Thyroid gland (tissue), 4 donors: ENCODE measurements around the gene LDB3. TPM values are rescaled to one million over a fixed set of nuclear protein-coding genes. Genes with fewer than 3 reads are reported as not detected.

Source experiments
- DNase-seq, 2 donors: peaks; one replicate each; pipeline ENCODE4 v3.0.0-alpha.2; 2019
- H3K27ac ChIP-seq, 3 donors: fragments of 200-600 bp; sonication (generic); 1 replicate in 2 of 3; 2 replicates in 1 of 3; pipeline ENCODE4 v1.5.1; 2016 to 2019; ENCODE audit warnings: mild to moderate bottlenecking in 1 of 3, moderate library complexity in 1 of 3
- H3K27me3 ChIP-seq: fragments of 200-600 bp; sonication (generic); one replicate; pipeline ENCODE4 v1.5.1; 2019
- H3K36me3 ChIP-seq, 2 donors: fragments of 200-600 bp; sonication (generic); one replicate each; pipeline ENCODE4 v1.5.1; 2016 to 2019
- H3K4me1 ChIP-seq, 2 donors: fragments of 200-600 bp; sonication (generic); one replicate each; pipeline ENCODE4 v1.5.1; 2017 to 2019
- H3K4me3 ChIP-seq, 3 donors: fragments of 200-600 bp; sonication (generic); replicated peaks in 1 of 3; 1 replicate in 2 of 3; 2 replicates in 1 of 3; pipeline ENCODE4 v1.5.1; 2016; ENCODE audit warnings: mild to moderate bottlenecking in 1 of 3
- H3K9me3 ChIP-seq: fragments of 200-600 bp; sonication (generic); one replicate; pipeline ENCODE4 v1.5.1; 2017
- POLR2A ChIP-seq, 2 donors: fragments of 450-650 bp; IDR thresholded peaks; one replicate each; pipeline ENCODE4 v1.6.1; 2017; ENCODE audit warnings: antibody characterized with exemption in 2 of 2, mild to moderate bottlenecking in 2 of 2, moderate library complexity in 1 of 2
- WGBS, 2 donors: methylation state at CpG; one replicate each; pipeline ENCODE4 v1.1.5; 2017; 5-methylcytosine and 5-hydroxymethylcytosine counted together
- intact Hi-C: fragments of 100-400 bp; cut with DNase I; formaldehyde crosslinking; loops from one replicate; pipeline ENCODE4 v1.15.1; 2023
- total RNA-seq, 4 donors: library from RNA; depleted of rRNA; stranded (reverse); fragments of >200 nt; gene quantifications; one replicate each; pipeline ENCODE4 v1.2.3, GENCODE V29; 2016
- TF ChIP-seq, protein P1 (sequence below), 6 experiments: fragments of 200-600 bp in 3 of 6; fragments of 450-650 bp in 3 of 6; sonication (generic) in 3 of 6; IDR thresholded peaks; one replicate each; pipeline ENCODE4 v1.5.1; 2016 to 2019; ENCODE audit warnings: antibody characterized with exemption in 6 of 6, mild to moderate bottlenecking in 2 of 6, inconsistent platforms in 1 of 6, moderate library complexity in 1 of 6

Gene LDB3
- total RNA-seq, 4 donors from 2014 or later: 1.5 to 5.5 (median 1.9) TPM

DNA sequence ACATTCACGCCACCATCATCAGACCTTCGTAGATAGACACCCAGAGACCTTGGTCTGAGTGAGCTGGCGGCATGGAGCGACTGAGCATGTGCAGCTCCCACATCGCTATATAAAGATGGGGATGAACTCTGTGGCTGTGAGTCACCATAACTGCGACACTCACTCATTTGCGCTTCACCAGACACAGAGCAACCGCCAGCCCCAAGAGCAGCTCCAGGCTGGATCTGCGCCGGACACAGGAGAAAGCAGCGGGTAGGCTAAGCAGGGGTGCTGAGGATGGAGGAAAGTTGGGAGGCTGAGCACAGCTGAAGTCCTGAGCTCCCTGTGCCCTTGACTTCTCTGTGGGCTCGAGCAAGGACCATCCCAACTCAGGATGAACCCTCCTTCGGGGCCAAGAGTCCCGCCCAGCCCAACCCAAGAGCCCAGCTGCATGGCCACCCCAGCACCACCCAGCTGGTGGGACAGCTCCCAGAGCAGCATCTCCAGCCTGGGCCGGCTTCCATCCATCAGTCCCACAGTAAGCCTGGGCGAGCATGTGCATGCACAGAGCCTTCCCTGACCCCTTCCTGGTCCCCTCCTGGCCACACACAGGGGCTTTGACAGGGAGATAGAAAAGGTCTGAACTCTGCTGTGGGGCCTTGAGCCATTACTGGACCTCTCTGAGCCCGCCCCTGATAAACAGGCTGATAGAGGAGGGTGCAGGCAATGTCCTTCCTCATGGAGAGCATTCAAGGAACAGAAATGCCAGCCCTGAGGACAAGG lies 13.7 kb upstream of the LDB3 start, which contains the start of gene OPN4:
Gene OPN4 (plus strand): TSS at position 137 of the 762 bp plus-strand sequence. CDS start 237 bp downstream, at position 374.
- TF ChIP-seq, protein P1, sequence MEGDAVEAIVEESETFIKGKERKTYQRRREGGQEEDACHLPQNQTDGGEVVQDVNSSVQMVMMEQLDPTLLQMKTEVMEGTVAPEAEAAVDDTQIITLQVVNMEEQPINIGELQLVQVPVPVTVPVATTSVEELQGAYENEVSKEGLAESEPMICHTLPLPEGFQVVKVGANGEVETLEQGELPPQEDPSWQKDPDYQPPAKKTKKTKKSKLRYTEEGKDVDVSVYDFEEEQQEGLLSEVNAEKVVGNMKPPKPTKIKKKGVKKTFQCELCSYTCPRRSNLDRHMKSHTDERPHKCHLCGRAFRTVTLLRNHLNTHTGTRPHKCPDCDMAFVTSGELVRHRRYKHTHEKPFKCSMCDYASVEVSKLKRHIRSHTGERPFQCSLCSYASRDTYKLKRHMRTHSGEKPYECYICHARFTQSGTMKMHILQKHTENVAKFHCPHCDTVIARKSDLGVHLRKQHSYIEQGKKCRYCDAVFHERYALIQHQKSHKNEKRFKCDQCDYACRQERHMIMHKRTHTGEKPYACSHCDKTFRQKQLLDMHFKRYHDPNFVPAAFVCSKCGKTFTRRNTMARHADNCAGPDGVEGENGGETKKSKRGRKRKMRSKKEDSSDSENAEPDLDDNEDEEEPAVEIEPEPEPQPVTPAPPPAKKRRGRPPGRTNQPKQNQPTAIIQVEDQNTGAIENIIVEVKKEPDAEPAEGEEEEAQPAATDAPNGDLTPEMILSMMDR (IDR thresholded peaks at IDR 0.05): no peak
- no peak for TF ChIP-seq POLR2A (IDR thresholded peaks at IDR 0.05)
- no peaks in the 10 kb centered on the region for H3K36me3 ChIP-seq
- H3K27me3 ChIP-seq: no peaks in the 10 kb centered on the region
- H3K4me3 ChIP-seq: no peak within 1 kb of the TSS
- H3K27ac ChIP-seq: no peak within 1 kb of the TSS
- 87% methylated on average over 14 to 15 of the region's 17 CpGs for WGBS, 2 donors
- no peaks in the 10 kb centered on the region for H3K4me1 ChIP-seq
- no peaks in the 10 kb centered on the region for H3K9me3 ChIP-seq
- intact Hi-C loops: no loop called here
- no peak for DNase-seq

DNA sequence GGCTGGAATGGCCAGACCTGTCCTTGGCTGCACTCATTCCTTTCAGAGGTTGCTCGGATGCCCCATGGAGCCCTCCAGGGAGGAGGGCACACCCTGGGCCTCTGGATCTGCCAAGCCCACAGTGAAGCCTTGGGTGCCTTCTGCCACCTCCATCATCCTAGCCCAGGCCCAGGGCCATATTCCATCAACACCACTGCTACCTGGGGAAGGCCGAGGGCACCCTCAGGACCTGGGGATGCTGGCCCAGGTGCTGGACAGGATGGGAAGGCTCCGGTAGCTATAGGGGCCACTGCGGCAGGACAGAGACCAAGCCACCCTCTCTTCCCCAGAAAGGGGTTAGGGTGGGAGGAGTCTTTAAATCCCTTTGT lies 13.2 kb upstream of the LDB3 start:
- Histone ChIP-seq H3K27me3 (no peaks in the 10 kb centered on the region), H3K9me3 (no peaks in the 10 kb centered on the region), H3K4me3 (no peak overlapping the region), H3K4me1 (no peaks in the 10 kb centered on the region), H3K27ac (no peak overlapping the region), H3K36me3 (no peaks in the 10 kb centered on the region)
- 84 to 90% methylated on average over 4 of the region's 4 CpGs for WGBS, 2 donors
- no peak for DNase-seq
- intact Hi-C loops: no loop called here
- TF ChIP-seq, protein P1 (IDR thresholded peaks at IDR 0.05): no peak
- no peak for TF ChIP-seq POLR2A (IDR thresholded peaks at IDR 0.05)

DNA sequence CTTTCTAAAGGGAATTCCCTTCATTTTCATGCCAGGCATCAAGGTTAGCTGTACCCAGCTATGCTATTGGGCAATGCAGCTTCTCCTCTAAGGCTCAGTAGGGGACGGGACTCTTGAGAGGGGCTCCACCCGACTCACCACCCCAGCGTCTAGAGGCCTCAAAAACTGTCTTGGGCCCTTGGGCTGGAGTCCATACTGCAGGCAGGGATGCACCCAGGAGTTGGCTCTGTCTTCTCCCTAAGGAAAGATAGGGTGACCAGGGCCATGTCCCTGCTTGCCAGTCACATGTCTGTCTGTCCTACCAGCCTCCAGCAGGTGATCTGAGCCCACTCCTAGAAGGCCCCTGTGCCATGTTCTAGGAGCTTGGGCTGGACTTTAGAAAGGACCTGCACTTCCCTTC lies 12.7 kb upstream of the LDB3 start:
- TF ChIP-seq, protein P1 (IDR thresholded peaks at IDR 0.05): no peak
- H3K27me3 ChIP-seq: no peaks in the 10 kb centered on the region
- H3K4me3 ChIP-seq: no peak overlapping the region
- intact Hi-C loops: no loop called here
- no peaks in the 10 kb centered on the region for H3K4me1 ChIP-seq
- 87 to 91% methylated on average over 3 of the region's 3 CpGs for WGBS, 2 donors
- DNase-seq: no peak
- no peaks in the 10 kb centered on the region for H3K9me3 ChIP-seq
- H3K27ac ChIP-seq: no peak overlapping the region
- H3K36me3 ChIP-seq: no peaks in the 10 kb centered on the region

DNA sequence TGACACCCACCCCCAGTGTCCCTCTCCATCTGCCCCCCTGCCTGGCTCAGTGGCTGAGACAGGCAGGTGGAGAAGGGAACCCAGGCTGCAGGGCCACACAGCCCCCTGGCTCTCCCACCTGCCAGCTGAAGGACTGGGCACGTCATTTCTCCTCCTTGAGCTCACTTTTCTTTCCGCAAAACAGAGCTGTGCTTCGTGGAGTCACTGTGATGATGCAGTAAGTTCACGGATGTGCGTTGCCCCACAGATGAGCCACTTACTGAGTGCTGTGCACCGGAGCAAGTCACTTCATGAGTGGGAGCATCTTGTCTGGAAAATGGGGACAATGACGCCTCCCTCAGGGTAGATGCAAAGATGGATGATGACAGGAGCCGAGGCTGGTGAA lies 11.3 kb upstream of the LDB3 start:
- intact Hi-C loops: no loop called here
- peak in 1 of 2 donors; percentile 1 for DNase-seq
- H3K9me3 ChIP-seq: no peaks in the 10 kb centered on the region
- no peak for TF ChIP-seq POLR2A (IDR thresholded peaks at IDR 0.05)
- TF ChIP-seq, protein P1 (IDR thresholded peaks at IDR 0.05): no peak
- no peaks in the 10 kb centered on the region for H3K36me3 ChIP-seq
- H3K27me3 ChIP-seq: no peaks in the 10 kb centered on the region
- no peak overlapping the region for H3K27ac ChIP-seq
- no peaks in the 10 kb centered on the region for H3K4me1 ChIP-seq
- H3K4me3 ChIP-seq: no peak overlapping the region
- 88 to 89% methylated on average over 8 of the region's 8 CpGs for WGBS, 2 donors

DNA sequence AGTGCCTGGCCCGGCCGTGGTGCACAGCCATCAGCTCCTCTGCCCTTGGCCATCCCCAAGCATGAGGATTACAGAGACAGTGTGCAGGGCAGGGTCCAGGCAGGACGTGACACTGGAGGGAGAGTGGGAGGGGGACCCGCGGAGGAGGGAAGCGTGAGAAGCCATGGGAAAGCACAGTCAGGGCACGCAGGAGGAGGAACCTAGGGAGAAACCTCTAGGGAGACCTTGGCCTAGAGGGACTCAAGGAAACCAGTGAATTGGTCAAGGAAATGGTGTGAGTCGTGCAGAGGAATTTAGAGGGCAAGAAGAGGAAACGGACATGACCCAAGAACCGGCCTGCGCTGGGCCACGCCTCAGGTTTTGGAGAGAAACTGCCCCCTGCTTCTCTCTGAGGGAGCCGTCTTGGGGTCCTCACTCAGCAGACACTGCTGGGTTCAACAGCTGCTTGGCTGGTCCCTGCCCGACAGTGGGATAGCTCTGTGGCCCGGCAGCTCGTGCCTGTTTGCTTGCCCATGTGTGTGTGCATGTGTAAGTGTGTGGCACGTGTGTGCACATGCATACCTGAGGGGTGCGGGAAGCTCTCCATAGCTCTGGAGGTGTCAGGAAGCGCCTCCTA lies 10.8 kb upstream of the LDB3 start:
- peak in 1 of 2 donors; percentile 1 for DNase-seq
- no peaks in the 10 kb centered on the region for H3K9me3 ChIP-seq
- 79 to 84% methylated on average over 19 of the region's 19 CpGs for WGBS, 2 donors
- no peaks in the 10 kb centered on the region for H3K36me3 ChIP-seq
- H3K27me3 ChIP-seq: no peaks in the 10 kb centered on the region
- H3K4me3 ChIP-seq: no peak overlapping the region
- no peak for TF ChIP-seq POLR2A (IDR thresholded peaks at IDR 0.05)
- TF ChIP-seq, protein P1 (IDR thresholded peaks at IDR 0.05): no peak
- intact Hi-C loops: no loop called here
- H3K4me1 ChIP-seq: no peaks in the 10 kb centered on the region
- H3K27ac ChIP-seq: no peak overlapping the region
